ENCODE results near the gene CACNA1C. TPM values are rescaled to one million over a fixed set of nuclear protein-coding genes. Genes with fewer than 3 reads are reported as not detected.

CACNA1C gene
- total RNA-seq, 1 experiment from 2014 or later = 1.1 TPM

DNA sequence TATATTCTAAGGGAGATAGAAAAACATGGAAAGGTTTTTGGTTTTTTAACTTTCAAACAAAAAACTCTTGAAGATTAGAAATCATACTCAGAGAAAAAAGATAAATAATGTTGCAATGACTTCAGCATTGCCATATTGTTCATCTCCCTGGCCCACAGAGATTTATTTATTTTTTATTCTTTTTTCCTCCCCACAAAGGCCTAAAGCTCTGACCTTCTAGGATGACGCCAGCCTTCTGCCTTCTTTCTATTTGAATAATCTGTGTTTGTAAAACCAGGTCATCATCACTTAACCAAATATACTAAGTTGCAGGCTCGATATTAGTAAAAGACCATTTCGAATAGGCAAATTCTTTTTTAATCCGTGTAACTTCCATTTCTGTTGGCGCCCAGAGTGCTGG, 44.1 kb upstream of the CACNA1C start:
- Mint-ChIP-seq H3K27me3 (ENCODE audit: low read depth) (no peaks in the 10 kb centered on the region), H3K27ac (no peak overlapping the region), H3K36me3 (ENCODE audit: insufficient read depth in 1 of 3, low read depth in 3 of 3) (no peaks in the 10 kb centered on the region), H3K4me1 (peaks cover 29 to 48% of the 10 kb centered on the region in 2 experiments), H3K9me3 (no peaks in the 10 kb centered on the region), H3K4me3 (no peak overlapping the region)
- no CpG with 5 or more reads among the region's 5 CpGs for WGBS (ENCODE audit: extremely low coverage, insufficient read length, low lambda C conversion rate)
- no peak overlapping the region for H4K5ac ChIP-seq (ENCODE audit: insufficient read length, low read depth, low read length)
- H4K20me1 ChIP-seq (ENCODE audit: control insufficient read depth, insufficient read depth, insufficient read length) = no peaks in the 10 kb centered on the region
- H2BK5ac ChIP-seq (ENCODE audit: insufficient read length, low read length) = no peak overlapping the region
- H3K9ac ChIP-seq (ENCODE audit: extremely low read depth, insufficient read length, low read length) = no peak overlapping the region
- H2BK120ac ChIP-seq (ENCODE audit: low read depth, low read length, poor library complexity, severe bottlenecking) = no peak overlapping the region
- no peak overlapping the region for H3K56ac ChIP-seq (ENCODE audit: insufficient read length, low read depth, low read length)
- H3K23ac ChIP-seq (ENCODE audit: insufficient read length, low read depth, low read length) = no peak overlapping the region
- no peaks in the 10 kb centered on the region for H3K79me2 ChIP-seq (ENCODE audit: insufficient read depth, low read length)
- H3K27me3 ChIP-seq (ENCODE audit: insufficient read depth, low read length) = no peaks in the 10 kb centered on the region
- no peak overlapping the region for H2BK15ac ChIP-seq (ENCODE audit: low read depth, low read length)
- H3K4me2 ChIP-seq (ENCODE audit: insufficient read depth, insufficient read length, low read length) = no peak overlapping the region
- no peak overlapping the region for H2AFZ ChIP-seq (ENCODE audit: low read length)
- H4K91ac ChIP-seq (ENCODE audit: insufficient read length, low read depth, low read length) = no peak overlapping the region
- H4K8ac ChIP-seq (replicated peaks; ENCODE audit: insufficient read length, low read depth, low read length) = no peak overlapping the region
- no peak overlapping the region for H3K18ac ChIP-seq (ENCODE audit: insufficient read length, low read depth, low read length)
- no peak overlapping the region for H3K27ac ChIP-seq (ENCODE audit: insufficient read length, low read depth, low read length)
- H3K79me1 ChIP-seq (ENCODE audit: insufficient read depth, low read depth, low read length, poor library complexity, severe bottlenecking) = no peaks in the 10 kb centered on the region
- H3K9me3 ChIP-seq (ENCODE audit: control insufficient read depth, low read depth, low read length) = no peaks in the 10 kb centered on the region
- no peak overlapping the region for H3T11ph ChIP-seq (ENCODE audit: low read length)
- peaks cover 5% of the 10 kb centered on the region for H3K23me2 ChIP-seq (ENCODE audit: insufficient read length, low read depth, low read length, poor library complexity, severe bottlenecking)
- no peak overlapping the region for H2AK5ac ChIP-seq (ENCODE audit: insufficient read length, low read length)
- no peak overlapping the region for H2BK12ac ChIP-seq (ENCODE audit: insufficient read length, low read depth, low read length)
- DNase-seq = no peak
- H3K14ac ChIP-seq (ENCODE audit: insufficient read depth, low read length) = no peak overlapping the region
- TF ChIP-seq, protein P1, sequence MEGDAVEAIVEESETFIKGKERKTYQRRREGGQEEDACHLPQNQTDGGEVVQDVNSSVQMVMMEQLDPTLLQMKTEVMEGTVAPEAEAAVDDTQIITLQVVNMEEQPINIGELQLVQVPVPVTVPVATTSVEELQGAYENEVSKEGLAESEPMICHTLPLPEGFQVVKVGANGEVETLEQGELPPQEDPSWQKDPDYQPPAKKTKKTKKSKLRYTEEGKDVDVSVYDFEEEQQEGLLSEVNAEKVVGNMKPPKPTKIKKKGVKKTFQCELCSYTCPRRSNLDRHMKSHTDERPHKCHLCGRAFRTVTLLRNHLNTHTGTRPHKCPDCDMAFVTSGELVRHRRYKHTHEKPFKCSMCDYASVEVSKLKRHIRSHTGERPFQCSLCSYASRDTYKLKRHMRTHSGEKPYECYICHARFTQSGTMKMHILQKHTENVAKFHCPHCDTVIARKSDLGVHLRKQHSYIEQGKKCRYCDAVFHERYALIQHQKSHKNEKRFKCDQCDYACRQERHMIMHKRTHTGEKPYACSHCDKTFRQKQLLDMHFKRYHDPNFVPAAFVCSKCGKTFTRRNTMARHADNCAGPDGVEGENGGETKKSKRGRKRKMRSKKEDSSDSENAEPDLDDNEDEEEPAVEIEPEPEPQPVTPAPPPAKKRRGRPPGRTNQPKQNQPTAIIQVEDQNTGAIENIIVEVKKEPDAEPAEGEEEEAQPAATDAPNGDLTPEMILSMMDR (conservative IDR thresholded peaks at IDR 0.05) = no peak
- no peak overlapping the region for H2BK20ac ChIP-seq (ENCODE audit: low read depth, low read length, poor library complexity, severe bottlenecking)
- no peaks in the 10 kb centered on the region for H3K4me1 ChIP-seq (ENCODE audit: insufficient read depth, low read length)
- no peak overlapping the region for H3K4ac ChIP-seq (ENCODE audit: low read depth, low read length)

Data from H9 (cell line).